ENCODE data around the gene FBLN2. TPM values are rescaled to one million over a fixed set of nuclear protein-coding genes. Genes with fewer than 3 reads are reported as not detected.

Gene FBLN2
- polyA plus RNA-seq, 1 experiment = 248 TPM

- TF ChIP-seq, protein P1, sequence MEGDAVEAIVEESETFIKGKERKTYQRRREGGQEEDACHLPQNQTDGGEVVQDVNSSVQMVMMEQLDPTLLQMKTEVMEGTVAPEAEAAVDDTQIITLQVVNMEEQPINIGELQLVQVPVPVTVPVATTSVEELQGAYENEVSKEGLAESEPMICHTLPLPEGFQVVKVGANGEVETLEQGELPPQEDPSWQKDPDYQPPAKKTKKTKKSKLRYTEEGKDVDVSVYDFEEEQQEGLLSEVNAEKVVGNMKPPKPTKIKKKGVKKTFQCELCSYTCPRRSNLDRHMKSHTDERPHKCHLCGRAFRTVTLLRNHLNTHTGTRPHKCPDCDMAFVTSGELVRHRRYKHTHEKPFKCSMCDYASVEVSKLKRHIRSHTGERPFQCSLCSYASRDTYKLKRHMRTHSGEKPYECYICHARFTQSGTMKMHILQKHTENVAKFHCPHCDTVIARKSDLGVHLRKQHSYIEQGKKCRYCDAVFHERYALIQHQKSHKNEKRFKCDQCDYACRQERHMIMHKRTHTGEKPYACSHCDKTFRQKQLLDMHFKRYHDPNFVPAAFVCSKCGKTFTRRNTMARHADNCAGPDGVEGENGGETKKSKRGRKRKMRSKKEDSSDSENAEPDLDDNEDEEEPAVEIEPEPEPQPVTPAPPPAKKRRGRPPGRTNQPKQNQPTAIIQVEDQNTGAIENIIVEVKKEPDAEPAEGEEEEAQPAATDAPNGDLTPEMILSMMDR (IDR thresholded peaks at IDR 0.05; ENCODE audit: insufficient read depth, low read depth, low read length) = no peak
- DNase-seq (ENCODE audit: low read depth) = no peak
- POLR2A ChIA-PET = no interaction called here
- CTCF ChIA-PET = interaction anchor here (1.0 to 8.5 kb wide), 9 partner anchors 9 to 148 kb away, joined by 3 to 46 read pairs (median 4); no protein-coding TSS in a partner anchor
- Histone ChIP-seq H3K27me3 (ENCODE audit: control insufficient read depth, insufficient read depth, low read length) (no peaks in the 10 kb centered on the region), H3K4me3 (ENCODE audit: low read depth, low read length) (no peak overlapping the region), H3K36me3 (ENCODE audit: control insufficient read depth, insufficient read depth, low read length) (no peaks in the 10 kb centered on the region)
Observed at GRCh38 chr3:13509059-13509815, 39.7 kb upstream of the FBLN2 start.

GRCh38 chr3:13509816-13510192 is 39.1 kb upstream of the FBLN2 start:
- DNase-seq (ENCODE audit: low read depth) = no peak
- Histone ChIP-seq H3K36me3 (ENCODE audit: control insufficient read depth, insufficient read depth, low read length) (no peaks in the 10 kb centered on the region), H3K27me3 (ENCODE audit: control insufficient read depth, insufficient read depth, low read length) (no peaks in the 10 kb centered on the region), H3K4me3 (ENCODE audit: low read depth, low read length) (no peak overlapping the region)
- ChIA-PET CTCF (interaction anchor here (1.0 to 8.5 kb wide), 5 partner anchors 15 to 148 kb away, joined by 3 to 46 read pairs (median 4); no protein-coding TSS in a partner anchor), POLR2A (no interaction called here)
- TF ChIP-seq, protein P1 (IDR thresholded peaks at IDR 0.05; ENCODE audit: insufficient read depth, low read depth, low read length) = no peak

DNA sequence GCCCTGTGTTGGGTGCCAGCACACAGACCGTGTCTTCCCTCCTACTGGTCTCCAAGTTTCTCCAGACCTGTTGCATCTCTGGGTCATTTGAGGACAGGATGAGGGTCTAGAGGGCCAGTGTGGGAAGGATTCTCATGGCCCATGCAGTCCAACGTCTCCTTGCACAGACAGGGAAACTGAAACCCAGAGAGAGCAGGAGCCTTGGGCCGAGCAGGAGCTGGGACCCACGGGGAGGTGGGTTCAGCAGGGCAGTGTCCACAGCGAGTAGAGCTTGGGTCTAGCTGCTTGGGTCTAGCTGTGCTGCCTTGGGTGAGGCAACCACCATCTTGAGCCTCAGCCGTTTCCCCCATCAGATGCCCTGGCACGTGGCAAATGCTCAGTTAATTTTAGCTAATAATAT is 36.5 kb upstream of the FBLN2 start:
- Histone ChIP-seq H3K27me3 (ENCODE audit: control insufficient read depth, insufficient read depth, low read length) (no peaks in the 10 kb centered on the region), H3K36me3 (ENCODE audit: control insufficient read depth, insufficient read depth, low read length) (no peaks in the 10 kb centered on the region), H3K4me3 (ENCODE audit: low read depth, low read length) (no peak overlapping the region)
- TF ChIP-seq, protein P1 (IDR thresholded peaks at IDR 0.05; ENCODE audit: insufficient read depth, low read depth, low read length) = no peak
- DNase-seq (ENCODE audit: low read depth) = no peak
- POLR2A ChIA-PET = no interaction called here
- CTCF ChIA-PET = interaction anchor here (1.3 to 8.5 kb wide), 4 partner anchors 13 to 136 kb away, joined by 4 to 46 read pairs (median 13); no protein-coding TSS in a partner anchor

DNA sequence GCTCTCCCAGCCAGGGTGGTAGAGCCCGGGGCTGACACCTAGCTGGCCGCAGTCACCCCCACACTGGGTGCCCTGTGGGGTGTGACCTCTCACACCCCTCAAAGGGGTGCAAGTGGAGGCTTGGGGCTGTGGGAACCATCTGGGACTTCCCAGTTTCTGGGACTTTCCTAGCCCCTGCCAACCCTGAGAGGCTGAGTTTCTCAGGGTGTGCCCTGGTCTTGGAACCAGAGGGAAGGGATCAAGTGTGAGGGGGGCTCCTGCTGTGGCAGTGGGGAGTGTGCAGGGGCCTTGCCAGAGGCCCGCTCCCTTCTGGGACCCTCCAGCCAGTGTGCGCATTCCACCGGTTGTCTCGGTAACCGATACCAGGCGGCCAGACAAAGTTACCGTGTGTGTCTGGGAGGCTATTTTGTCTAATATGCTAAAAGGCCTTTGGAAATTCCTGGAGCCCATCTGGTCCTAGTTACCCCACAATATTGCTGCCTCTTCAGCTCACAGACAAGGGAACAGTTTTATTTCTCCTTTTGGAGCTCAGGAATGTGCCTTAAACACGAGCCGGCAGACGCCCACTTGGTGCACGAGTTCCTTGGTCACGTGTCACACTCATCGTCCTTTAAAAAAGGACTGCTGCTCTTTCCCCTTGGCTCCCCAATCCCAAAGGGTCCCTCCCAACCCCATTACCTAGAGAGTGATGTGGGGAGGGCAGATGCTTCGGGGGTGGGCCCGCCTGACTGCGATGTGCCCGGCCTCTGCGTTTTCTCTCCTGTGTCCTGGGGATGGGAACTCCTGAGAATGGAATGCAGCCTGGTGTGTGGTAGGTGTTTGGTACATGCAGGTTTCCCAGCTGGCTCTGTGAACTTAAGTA is 35.6 kb upstream of the FBLN2 start:
- no peaks in the 10 kb centered on the region for H3K36me3 ChIP-seq (ENCODE audit: control insufficient read depth, insufficient read depth, low read length)
- ChIA-PET CTCF (interaction anchor here (1.3 to 8.5 kb wide), 6 partner anchors 14 to 135 kb away, joined by 3 to 46 read pairs (median 8); no protein-coding TSS in a partner anchor), POLR2A (no interaction called here)
- TF ChIP-seq, protein P1 (IDR thresholded peaks at IDR 0.05; ENCODE audit: insufficient read depth, low read depth, low read length) = no peak
- no peaks in the 10 kb centered on the region for H3K27me3 ChIP-seq (ENCODE audit: control insufficient read depth, insufficient read depth, low read length)
- no peak overlapping the region for H3K4me3 ChIP-seq (ENCODE audit: low read depth, low read length)
- peak; percentile 91 for DNase-seq (ENCODE audit: low read depth)
